Colonic mucosa (tissue), 4 donors: ENCODE results near the gene CBX6. TPM values are rescaled to one million over a fixed set of nuclear protein-coding genes. Genes with fewer than 3 reads are reported as not detected.
A peak's percentile ranks its signal among the peaks of the same experiment; 100 is the strongest.

ENCODE experiments used
- DNase-seq: peaks from one replicate; pipeline ENCODE4 v3.0.0-alpha.2; 2020
- H3K27ac ChIP-seq: fragments of 200-600 bp; one replicate; pipeline ENCODE4 v1.8.0; 2021
- H3K27me3 ChIP-seq: fragments of 200-600 bp; one replicate; pipeline ENCODE4 v1.8.0; 2021
- H3K36me3 ChIP-seq: fragments of 200-600 bp; one replicate; pipeline ENCODE4 v1.8.0; 2021
- H3K4me1 ChIP-seq: fragments of 200-600 bp; one replicate; pipeline ENCODE4 v1.8.0; 2021; ENCODE audit warnings: mild to moderate bottlenecking
- H3K4me3 ChIP-seq: fragments of 200-600 bp; one replicate; pipeline ENCODE4 v1.8.0; 2021
- H3K9ac ChIP-seq, 2 donors: one replicate each; pipeline ENCODE4 v1.7.0; 2013; ENCODE audit warnings: control low read depth in 2 of 2, low read depth in 2 of 2, low read length in 2 of 2
- H3K9me3 ChIP-seq: fragments of 200-600 bp; one replicate; pipeline ENCODE4 v1.8.0; 2021
- CTCF ChIP-seq: fragments of 200-600 bp; IDR thresholded peaks from one replicate; pipeline ENCODE4 v1.8.0; 2022; ENCODE audit warnings: antibody characterized with exemption, mild to moderate bottlenecking
- intact Hi-C: fragments of 100-400 bp; cut with DNase I; formaldehyde crosslinking; loops from one replicate; pipeline ENCODE4 v1.14.1; 2022
- total RNA-seq, 2 donors: library from RNA; stranded (reverse); fragmentation: NEBNext Ultra II Directional in 1 of 2; extraction: Animal tissue kit (Norgen Biotek cat#: 25700) in 1 of 2; gene quantifications; one replicate each; pipeline ENCODE4 v1.2.1, GENCODE V29; 2021
- donor health status: healthy.
- donor health status: DM: no; HTN: no; CAD: no.
- donor health status: DM: no; HTN: no; CAD: no.

The CBX6 gene
- total RNA-seq: 10 to 100 TPM in 1 of 2 donors, 1 to 10 TPM in 1; 9.2 to 14.5 TPM

DNA sequence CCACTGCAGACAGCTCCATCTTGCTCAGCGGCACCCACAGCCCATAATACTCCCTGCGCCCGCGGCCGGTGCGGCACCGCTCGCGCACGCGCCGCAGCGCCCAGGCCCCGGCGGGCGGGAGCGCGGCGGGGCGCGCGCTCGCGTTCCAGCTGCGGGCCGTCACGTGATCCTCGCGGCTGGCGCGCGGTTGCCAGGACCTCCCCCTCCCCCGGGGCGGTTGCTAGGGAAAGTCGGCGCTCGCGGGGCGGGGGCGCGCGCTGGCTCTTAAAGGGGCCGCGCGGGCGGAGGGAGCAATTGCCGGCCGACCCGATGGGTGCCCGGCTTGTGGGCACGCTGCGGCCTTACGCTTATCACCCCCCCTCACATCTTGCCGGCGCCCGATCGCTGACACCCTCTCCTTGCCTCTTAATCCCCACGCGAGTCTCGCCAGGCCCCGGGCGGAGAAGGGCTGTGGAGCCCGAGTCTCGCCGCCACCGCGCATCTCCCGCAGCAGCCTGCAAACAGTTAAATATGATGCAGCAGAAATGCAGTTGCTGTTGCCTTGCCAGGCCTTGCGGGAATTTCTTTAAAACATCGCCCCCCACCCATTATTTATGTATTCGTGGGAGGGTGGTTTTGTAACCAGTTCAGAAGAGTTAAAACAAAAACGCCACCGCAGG, at the start of gene CBX6:
TSS of gene CBX6 (minus strand) at position 45 of the 659 bp plus-strand sequence. CDS start at position 19, 26 bp downstream.
- H3K4me1 ChIP-seq: no peaks in the 10 kb centered on the region
- TF ChIP-seq CTCF: no peak
- intact Hi-C loops: loop anchor here (5.0 kb wide), 1 partner anchor 50 kb away; no protein-coding TSS in a partner anchor
- H3K36me3 ChIP-seq: no peaks in the 10 kb centered on the region
- DNase-seq: peak; percentile 92
- H3K9me3 ChIP-seq: no peaks in the 10 kb centered on the region
- H3K9ac ChIP-seq: peak within 1 kb of the TSS; percentile 72 to 74
- peaks cover 16% of the 10 kb centered on the region for H3K27me3 ChIP-seq
- peak within 1 kb of the TSS; percentile 57 for H3K4me3 ChIP-seq
- H3K27ac ChIP-seq: peak within 1 kb of the TSS; percentile 84

- H3K4me1 ChIP-seq: peaks cover 12% of the 10 kb centered on the region
- H3K27ac ChIP-seq: peak overlapping the region; percentile 48
Observed at GRCh38 chr22:38921806-38922205, 49.8 kb upstream of the CBX6 start.

GRCh38 chr22:38921120-38921519, 49.1 kb upstream of the CBX6 start:
- Histone ChIP-seq H3K4me1 (peaks cover 12% of the 10 kb centered on the region), H3K36me3 (no peaks in the 10 kb centered on the region), H3K27ac (peak overlapping the region; percentile 48), H3K9ac (peak overlapping the region; percentile 13 to 41), H3K4me3 (no peak overlapping the region), H3K27me3 (no peaks in the 10 kb centered on the region), H3K9me3 (no peaks in the 10 kb centered on the region)
- DNase-seq: peak; percentile 95
- no peak for TF ChIP-seq CTCF
- intact Hi-C loops: loop anchor here (5.0 kb wide), 1 partner anchor 49 kb away; the partner anchor contains the start of gene CBX6

More at GRCh38 chr22:38921806-38922205, 49.8 kb upstream of the CBX6 start:
- no peaks in the 10 kb centered on the region for H3K9me3 ChIP-seq
- H3K4me3 ChIP-seq: no peak overlapping the region
- H3K27me3 ChIP-seq: no peaks in the 10 kb centered on the region
- H3K36me3 ChIP-seq: no peaks in the 10 kb centered on the region
- DNase-seq: peak; percentile 60
- no peak for TF ChIP-seq CTCF
- H3K9ac ChIP-seq: peak overlapping the region in 1 of 2 donors; percentile 41
- intact Hi-C loops: loop anchor here (5.0 kb wide), 1 partner anchor 50 kb away; the partner anchor contains the start of gene CBX6

GRCh38 chr22:38919631-38920190, 47.7 kb upstream of the CBX6 start:
- no peak overlapping the region for H3K27ac ChIP-seq
- H3K4me1 ChIP-seq: peaks cover 8% of the 10 kb centered on the region
- TF ChIP-seq CTCF: no peak

GRCh38 chr22:38911434-38911833, 39.4 kb upstream of the CBX6 start:
- H3K36me3 ChIP-seq: no peaks in the 10 kb centered on the region
- H3K4me3 ChIP-seq: no peak overlapping the region
- TF ChIP-seq CTCF: no peak
- no peaks in the 10 kb centered on the region for H3K4me1 ChIP-seq
- H3K27ac ChIP-seq: no peak overlapping the region
- DNase-seq: no peak
- intact Hi-C loops: no loop called here
- H3K9ac ChIP-seq: no peak overlapping the region
- no peaks in the 10 kb centered on the region for H3K27me3 ChIP-seq
- H3K9me3 ChIP-seq: no peaks in the 10 kb centered on the region

More at GRCh38 chr22:38919631-38920190, 47.7 kb upstream of the CBX6 start:
- Histone ChIP-seq H3K27me3 (no peaks in the 10 kb centered on the region), H3K4me3 (no peak overlapping the region), H3K9ac (no peak overlapping the region), H3K9me3 (no peaks in the 10 kb centered on the region), H3K36me3 (no peaks in the 10 kb centered on the region)
- no peak for DNase-seq
- intact Hi-C loops: loop anchor here (5.0 kb wide), 1 partner anchor 47 kb away; the partner anchor contains the start of gene CBX6
